Hematopoietic multipotent progenitor cell treated with erythropoietin and hydrocortisone succinate and interleukin-3 and kit ligand, for 15 days (in vitro differentiated cells): Measurements from ENCODE around the gene ARHGAP22.

ENCODE experiments used
- DNase-seq: peaks from one replicate; pipeline ENCODE4 v3.0.0-alpha.2; 2015; ENCODE audit warnings: low spot score

The ARHGAP22 gene

GRCh38 chr10:48533540-48533939 lies 71.3 kb downstream of the ARHGAP22 start:
- no peak for DNase-seq

- no peak for DNase-seq
Observed at GRCh38 chr10:48531486-48531885, 73.4 kb downstream of the ARHGAP22 start.

GRCh38 chr10:48529331-48529730 lies 75.5 kb downstream of the ARHGAP22 start:
- no peak for DNase-seq

GRCh38 chr10:48527756-48528155 lies 77.1 kb downstream of the ARHGAP22 start:
- no peak for DNase-seq

DNA sequence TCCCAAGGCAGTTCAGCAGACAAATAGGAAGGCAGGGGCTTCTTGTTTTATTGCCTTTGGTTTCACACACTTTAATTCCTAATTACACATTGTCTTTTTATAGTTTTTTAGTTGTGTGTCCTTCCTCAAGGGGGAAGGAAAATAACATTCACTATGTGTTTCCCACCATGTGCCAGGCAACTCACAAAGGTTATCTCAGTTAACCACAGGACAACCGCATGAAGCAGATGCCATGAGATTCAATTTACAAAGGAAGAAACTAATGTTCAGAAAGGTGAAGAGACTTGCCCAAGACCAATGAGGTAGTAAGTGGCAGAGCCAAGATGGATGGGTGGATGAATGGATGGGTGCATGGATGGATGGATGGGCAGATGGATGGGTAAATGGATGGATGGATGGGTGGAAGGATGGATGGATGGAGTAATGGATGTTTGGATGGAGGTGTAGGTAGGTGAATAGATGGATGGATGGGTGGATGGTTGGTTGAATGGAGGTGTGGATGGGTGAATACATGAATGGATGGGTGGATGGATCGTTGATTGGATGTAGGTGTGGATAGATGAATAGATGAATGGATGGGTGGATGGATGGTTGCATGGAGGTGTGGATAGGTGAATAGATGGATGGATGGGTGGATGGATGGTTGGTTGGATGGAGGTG lies 77.9 kb downstream of the ARHGAP22 start:
- no peak for DNase-seq

GRCh38 chr10:48526011-48526821 lies 78.7 kb downstream of the ARHGAP22 start:
- no peak for DNase-seq

- DNase-seq: no peak
Observed at GRCh38 chr10:48525113-48525512, 79.8 kb downstream of the ARHGAP22 start.

GRCh38 chr10:48523820-48524758 lies 80.8 kb downstream of the ARHGAP22 start:
- no peak for DNase-seq

DNA sequence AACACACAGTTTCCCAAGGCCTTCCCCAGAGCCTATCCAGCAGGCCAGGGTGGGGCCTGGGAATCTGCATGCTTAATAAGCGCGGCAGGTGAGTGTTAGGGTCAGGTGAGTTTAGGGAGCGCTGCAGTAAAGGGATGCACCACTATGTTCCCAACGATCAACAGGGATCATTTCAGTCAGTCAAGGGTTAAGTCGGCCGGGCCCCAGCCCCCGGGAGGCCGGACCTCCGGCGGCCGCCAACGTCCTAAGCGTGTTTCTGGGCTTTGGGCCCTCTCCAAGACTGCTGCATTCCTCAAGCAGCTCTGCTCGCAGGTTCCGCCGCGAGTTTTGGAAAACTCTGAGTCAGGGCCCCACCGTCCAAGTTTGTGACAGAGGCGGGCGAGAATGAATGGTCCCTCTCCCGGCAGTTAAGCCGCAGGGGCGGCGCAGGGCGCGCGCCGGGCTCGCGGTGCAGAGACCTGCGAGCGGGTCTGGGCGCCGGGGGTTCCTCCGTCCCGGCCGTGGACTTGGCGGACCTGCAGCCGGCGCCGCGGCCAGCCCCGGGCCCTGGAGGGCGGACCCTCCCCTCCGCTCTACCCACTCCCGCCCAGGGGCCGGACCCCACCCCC lies 81.6 kb downstream of the ARHGAP22 start:
- no peak for DNase-seq

DNA sequence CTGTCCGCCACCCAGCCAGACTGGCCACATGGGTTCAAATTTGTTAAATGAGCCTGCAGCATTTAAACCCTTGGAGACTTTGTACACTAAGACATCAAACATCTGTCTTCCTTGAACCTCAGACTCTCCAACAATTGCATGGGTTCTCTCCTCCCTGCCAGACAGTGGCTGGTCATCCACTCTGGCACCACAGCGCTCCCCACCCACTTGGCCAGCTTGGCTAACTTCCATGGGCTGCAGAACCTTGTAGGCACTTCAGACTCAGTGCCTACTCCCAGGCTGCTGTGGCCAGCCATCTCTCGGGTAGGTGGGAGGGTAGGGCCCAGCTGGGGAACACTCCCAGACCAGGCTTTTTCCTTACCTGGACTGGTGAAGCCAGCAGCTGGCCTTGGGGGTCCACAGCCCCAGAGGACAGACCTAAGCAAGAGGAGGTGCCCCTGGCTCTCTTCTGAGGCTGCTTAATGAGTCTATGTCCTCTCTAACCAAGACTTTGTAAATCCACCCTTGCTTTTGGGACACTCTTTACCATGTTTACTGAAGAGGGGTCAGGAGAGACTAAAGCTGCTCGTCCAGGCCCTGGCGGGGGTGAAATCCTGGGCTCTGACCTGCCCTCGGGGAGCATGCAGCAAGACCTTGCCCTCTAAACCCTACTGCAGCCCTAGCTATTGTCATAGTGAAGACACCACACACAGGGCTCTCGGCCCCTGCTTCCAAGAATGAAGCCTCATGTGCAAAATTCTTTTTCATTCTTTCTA lies 82.7 kb downstream of the ARHGAP22 start:
- DNase-seq: no peak

GRCh38 chr10:48520594-48520993 lies 84.3 kb downstream of the ARHGAP22 start:
- no peak for DNase-seq

GRCh38 chr10:48520184-48520506 lies 84.7 kb downstream of the ARHGAP22 start:
- DNase-seq: no peak

DNA sequence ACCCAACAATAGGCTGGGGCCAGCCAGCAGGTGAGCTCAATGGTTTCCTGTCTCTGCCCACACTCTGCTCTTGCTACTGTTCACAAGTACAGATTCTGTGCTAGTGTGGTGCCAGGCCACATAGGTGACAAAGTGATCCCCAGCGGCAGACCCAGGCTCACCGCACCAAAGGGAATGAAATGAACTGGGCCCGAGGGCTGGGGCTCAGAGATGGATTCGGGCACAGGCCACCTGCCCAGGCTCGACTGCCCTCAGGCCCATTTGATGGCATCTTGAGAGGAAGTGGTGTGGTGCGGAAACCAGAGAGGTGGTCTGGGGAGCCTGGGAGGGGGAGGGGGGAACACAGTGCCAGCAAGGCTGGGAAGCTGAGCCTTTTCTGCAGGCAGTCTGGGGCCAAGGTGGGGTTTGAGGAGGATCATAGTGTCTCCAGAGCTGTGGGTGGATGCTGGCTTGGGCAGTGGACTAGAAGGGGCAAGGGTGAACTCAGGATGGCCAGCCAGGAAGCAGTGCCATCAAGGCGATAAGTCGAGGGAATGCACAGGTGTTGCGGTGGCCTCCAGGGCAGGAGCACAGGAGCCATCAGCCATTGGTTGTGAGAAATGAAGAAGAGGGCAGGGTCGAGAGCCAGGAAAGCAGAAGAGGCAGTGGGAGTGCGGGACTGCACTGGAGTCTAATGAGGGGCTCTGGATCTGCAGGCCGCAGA lies 85.2 kb downstream of the ARHGAP22 start:
- DNase-seq: no peak

DNA sequence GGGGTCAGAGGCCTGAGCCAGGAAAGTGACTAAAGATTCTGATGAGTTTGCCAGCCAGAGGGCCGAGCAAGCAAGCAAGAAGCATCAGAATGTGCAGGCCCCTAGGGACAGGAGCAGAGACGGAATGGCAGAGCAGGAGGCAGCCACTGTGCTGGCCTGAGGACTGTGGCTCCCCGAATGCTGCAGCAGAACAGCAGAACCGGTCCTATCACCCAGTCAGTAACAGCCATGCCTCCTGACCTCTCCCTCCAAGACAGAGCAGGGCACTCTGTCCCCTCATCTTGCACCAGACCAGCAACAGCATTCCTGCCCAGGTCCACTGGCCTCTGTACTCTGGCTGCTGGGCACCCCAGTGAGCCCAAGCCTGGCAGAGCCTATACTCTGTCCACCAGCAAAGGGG lies 85.9 kb downstream of the ARHGAP22 start:
- no peak for DNase-seq

GRCh38 chr10:48517911-48518811 lies 86.7 kb downstream of the ARHGAP22 start:
- no peak for DNase-seq

DNA sequence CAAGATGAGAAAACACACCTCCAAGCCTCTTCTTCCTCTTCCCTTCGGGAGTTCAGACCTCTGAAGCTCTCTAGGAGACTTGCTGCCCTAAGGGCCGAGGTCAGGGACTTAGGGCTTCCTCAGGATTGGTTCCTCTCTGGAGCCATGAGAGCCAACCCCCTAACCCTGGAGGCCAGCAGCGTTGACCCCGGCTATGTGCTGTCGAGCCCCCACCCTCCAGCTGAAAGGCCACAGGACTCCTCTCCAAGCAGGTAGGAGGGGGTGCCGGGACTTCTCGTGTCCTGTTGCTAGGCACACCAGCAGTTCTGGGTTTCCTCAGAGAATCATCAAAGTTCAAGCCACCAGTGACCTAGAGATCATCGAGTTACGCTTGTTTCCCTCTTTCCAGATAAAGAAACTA lies 87.4 kb downstream of the ARHGAP22 start:
- no peak for DNase-seq

GRCh38 chr10:48516911-48517310 lies 88.0 kb downstream of the ARHGAP22 start:
- DNase-seq: no peak

DNA sequence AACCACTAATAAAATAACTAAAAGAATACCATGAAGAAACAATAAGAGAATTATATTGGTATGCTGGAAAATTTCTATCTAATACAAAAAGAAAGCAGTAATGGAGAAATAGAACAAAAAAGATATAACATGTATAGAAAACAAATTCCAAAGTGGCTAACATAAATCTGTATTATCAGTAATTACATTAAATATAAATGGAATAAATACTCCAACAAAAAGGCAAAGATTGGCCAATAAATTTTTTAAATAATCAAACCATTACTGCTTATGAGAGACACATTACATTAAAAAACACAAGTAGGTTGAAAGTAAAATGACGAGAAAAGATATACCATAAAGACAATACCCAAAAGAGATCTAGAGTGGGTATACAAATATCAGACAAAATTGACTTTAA lies 90.0 kb downstream of the ARHGAP22 start:
- DNase-seq: no peak

- DNase-seq: no peak
Observed at GRCh38 chr10:48514255-48514654, 90.6 kb downstream of the ARHGAP22 start.

GRCh38 chr10:48512861-48513260 lies 92.0 kb downstream of the ARHGAP22 start:
- DNase-seq: no peak
